EH (cell line): Measurements from ENCODE around the gene VAMP5.
"Not testable (repeated sequence)": the region's sequence is repeated elsewhere in the genome, so short reads cannot be mapped to it uniquely, and the experiment has no call there.

Experiments used
- DNase-seq: peaks from one replicate; pipeline ENCODE4 v3.0.0-alpha.2; 2015; ENCODE audit warnings: low read depth

The VAMP5 gene, protein sequence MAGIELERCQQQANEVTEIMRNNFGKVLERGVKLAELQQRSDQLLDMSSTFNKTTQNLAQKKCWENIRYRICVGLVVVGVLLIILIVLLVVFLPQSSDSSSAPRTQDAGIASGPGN

DNA sequence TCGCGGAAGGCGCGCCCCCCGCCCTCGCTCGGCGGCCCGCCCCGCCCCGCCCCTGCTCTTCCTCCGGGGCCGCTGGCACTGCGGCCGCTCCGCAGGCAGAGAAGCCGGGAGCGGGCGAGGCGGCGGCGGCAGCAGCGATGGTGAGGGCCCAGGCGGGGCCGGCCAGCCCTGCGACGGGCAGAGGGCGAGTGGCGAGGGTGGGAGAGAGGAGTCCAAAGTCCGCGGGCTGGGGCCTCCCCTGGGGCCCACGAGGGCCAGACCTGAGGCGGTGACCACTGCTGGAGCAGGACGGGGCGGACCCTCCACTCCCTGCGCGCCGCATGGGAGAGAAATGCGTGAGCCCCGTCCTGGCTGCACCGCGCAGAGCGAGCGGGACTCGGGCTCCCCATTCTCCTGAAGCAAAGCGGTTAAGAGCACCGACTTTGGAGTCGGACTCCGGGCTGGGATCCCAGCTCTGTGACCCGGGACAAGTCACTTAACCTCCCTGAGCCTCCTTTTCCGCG lies at the start of gene VAMP5:
TSS of gene VAMP5 (plus strand) at position 78 of the 503 bp plus-strand sequence. CDS start at position 138, 60 bp downstream.
- DNase-seq, result peak; percentile 57

DNA sequence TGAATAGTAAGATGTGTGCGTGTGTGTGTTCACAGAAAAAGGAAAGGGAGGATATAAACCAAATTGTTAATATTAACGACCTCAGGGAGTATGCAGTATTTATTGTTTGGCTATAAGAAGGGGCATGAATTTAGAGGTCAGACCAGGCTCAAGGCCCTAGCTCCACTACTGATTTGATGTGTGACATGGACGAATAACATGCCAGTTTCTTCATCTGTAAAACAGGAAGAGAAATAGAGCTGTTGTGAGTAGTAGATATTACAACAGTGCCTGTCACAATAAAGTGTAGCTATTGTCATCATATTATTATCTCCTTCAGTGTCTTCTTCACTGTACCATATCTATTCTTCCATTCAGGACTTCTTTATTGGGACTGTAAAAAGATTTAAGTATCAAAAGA lies 49.4 kb upstream of the VAMP5 start:
- DNase-seq, result no peak

DNA sequence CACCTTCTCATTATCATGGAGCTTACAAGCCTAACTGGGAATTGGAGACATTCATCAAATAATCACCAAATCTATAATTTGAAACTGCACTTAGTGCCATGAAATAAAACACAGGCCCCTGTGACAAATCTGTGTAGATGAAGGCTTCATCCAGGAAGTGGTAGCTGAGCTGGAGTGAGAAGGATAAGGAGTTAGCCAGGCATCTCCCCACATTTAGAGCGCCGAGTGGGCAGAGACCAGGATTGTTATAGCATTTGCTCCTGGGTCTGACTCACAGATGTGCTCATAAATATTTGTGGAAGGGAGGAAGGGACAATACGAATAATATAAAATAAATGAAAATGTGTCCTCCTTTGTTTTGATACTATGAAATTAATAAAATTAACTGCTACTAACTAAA lies 47.8 kb upstream of the VAMP5 start:
- peak; percentile 89 for DNase-seq

DNA sequence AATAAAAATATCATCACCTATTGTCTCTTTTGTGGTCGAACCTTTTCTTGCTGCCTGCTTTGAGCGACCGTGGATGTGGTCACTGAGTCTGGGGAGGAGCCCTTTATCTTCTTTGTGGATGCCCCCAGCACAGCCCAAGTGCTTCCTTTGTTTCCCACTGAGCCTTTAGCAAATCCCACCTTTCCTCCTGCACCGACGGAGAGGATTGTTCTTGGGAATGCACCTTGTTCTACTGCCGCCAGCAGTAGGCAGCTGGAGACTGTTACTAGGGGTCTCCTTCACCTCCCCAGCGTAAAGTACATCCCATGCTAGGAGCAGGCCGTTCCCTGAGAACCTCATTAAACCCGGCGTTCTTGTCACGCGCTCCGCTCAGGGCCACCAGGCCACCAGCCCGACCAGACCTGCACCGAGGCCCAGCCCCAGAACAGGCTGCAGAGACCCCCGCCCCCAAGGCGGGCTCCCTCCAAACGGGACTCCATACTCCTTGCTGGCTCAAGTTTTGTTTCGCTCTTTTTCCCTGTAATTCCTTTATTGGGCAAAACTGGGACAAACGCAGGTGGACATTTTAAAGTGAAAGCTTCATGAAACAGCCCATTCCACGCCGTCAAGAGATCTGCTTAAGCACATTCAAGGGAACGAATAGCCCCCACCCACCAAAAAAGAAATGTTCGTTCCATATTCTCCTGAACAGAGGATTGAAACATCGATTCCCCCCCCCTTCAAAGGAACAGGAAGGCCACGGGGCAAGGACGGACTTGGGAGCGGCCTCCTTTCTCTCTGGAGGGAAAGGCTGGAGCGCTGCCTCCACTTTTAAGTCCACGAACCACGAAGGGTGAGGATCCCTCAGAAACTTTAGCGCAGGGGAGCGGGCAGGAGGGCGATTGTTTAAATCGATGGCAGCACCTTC lies 46.4 kb upstream of the VAMP5 start:
- DNase-seq, result peak; percentile 55

DNA sequence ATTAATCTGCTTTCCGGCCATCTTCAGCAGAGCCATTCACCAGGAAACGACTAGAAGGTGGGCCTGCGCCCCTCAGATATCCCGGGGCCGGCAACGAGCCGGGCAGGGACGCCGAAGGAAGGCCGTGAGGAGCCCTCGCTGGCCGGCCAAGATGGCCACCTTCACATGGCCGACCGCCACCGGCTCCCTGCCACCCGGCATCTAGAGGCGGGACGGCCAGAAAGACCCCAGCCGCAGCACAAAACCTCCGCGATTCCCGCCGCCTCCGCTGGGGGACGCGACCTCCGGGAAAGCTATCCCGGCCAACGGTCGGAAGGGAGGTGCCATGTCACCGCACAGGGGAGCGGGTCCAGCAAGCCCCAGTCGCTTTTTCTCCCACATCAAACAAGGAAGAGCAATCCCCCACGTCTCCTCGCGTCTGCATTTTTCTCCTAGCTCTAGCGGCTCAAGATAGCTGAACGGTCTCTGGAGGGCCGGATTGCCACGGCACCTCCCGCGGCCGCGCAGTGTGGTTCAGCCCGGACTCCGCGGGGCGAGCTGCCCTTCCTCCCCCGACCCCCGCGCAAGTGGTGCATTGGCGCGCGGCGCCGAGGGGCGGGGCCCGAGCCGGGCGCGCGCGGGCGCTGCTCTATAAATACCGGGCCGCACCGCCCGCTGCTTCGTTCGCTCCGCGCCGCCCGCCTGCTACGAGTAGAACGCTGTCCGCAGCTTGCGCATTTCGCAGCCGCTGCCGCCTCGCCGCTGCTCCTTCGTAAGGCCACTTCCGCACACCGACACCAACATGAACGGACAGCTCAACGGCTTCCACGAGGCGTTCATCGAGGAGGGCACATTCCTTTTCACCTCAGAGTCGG lies 45.5 kb upstream of the VAMP5 start, which contains the start of gene MAT2A:
TSS of gene MAT2A (plus strand) at position 662 of the 854 bp plus-strand sequence. CDS start at position 782, 120 bp downstream.
- peak; percentile 90 for DNase-seq

DNA sequence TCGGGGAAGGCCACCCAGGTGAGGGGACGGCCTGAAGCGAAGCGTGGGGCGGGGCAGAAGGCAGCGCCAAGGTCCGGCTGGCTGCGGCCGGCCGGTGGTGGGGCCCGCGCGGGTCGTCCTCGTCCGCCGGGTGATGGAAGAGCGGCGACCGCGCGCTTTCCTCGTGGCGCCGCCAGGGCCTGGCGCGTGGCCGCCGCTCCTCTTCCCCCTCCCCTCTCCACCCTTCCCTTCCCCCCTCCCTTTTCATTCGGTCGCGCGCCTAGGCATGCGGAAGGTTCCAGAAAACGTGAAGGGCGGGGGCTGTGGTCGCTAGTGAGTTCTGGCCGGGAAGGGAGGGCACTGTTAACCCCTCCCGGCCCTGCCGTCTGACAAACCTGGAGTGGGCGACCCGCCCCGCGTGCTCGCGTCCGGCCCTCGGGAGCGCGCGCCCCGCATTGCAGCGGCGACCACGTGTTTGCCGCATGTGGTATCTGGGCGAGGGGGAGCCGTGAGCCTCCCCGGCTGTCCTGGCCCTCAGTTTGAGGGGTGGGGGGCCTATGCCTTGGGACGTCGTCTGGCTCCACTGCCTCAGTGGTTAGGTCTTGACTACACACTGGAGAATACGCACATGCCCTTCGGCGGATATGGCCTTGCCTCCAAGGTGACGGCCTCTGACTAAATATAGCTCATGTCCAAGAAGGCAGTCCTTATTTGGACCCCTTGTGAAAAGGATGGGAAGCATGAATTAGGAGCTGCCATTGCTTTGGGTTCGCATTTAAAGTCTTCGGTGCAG lies 44.7 kb upstream of the VAMP5 start:
- peak; percentile 80 for DNase-seq

DNA sequence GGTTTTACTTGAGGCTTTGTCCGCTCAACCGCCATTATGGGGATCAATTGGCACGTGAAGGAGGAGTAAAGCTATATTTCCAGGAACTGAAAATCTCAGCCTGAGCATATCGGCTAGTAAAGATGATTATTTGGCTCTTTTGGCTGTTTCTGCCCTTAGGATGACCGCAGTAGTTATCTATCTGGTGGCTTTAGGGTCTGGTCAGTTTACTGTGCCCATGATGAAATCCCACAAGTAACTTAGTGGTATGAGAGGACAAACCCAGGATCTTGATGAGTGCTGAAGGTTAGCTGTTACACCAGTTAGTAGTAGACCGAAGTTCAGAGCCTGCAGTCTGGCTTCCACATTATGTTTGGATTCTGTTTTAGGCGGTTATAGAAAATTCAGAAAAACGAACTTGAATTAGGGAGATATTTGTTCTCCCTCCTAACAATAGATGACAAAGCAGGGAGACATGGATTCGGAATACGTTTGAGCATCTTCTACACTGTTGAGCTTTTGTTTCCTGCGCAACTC lies 44.0 kb upstream of the VAMP5 start:
- DNase-seq, result peak; percentile 39

DNA sequence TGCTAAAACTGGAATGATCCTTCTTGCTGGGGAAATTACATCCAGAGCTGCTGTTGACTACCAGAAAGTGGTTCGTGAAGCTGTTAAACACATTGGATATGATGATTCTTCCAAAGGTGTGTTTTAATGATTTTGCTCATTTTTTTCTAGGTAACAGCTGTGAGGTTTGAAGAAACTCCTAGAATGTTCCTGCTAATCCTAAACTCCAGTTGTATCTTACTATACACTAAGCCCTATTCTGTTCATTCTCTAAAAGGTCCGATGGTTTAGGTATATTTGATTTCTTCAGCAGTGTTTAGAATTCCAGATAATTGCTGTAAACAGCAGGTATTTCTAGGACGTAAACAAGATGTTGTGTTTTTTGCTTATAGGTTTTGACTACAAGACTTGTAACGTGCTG lies 43.0 kb upstream of the VAMP5 start:
- DNase-seq, result no peak

DNA sequence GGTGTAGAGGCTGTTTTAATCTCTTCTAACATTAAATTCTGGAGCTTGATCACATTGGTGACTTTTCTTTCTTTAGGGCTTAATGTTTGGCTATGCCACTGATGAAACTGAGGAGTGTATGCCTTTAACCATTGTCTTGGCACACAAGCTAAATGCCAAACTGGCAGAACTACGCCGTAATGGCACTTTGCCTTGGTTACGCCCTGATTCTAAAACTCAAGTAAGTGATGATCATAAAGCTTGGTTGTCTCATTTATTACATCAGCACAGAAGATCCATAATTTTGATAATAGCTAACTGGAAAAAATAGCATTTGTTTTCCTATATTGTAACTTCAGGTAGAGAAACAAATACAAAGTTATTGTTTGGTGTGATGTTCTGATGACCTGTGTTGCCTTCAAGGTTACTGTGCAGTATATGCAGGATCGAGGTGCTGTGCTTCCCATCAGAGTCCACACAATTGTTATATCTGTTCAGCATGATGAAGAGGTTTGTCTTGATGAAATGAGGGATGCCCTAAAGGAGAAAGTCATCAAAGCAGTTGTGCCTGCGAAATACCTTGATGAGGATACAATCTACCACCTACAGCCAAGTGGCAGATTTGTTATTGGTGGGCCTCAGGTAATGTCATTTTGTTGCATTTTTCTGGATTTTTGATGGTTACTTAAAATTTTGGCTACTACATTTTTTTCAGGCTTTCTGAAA lies 42.3 kb upstream of the VAMP5 start:
- no peak for DNase-seq

DNA sequence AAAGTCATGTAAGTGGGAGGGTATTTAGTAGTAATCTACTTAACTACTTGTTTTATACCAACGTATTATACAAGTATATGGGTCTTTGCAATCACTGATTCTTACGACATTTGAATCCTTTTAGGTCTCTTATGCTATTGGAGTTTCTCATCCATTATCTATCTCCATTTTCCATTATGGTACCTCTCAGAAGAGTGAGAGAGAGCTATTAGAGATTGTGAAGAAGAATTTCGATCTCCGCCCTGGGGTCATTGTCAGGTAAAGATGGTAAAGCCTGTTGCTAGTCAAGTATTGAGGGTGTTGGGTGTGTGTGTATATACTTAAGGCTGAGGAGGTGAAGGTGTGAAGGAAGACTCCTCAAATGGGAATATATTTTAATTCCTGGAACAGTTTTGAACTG lies 41.5 kb upstream of the VAMP5 start:
- no peak for DNase-seq

DNA sequence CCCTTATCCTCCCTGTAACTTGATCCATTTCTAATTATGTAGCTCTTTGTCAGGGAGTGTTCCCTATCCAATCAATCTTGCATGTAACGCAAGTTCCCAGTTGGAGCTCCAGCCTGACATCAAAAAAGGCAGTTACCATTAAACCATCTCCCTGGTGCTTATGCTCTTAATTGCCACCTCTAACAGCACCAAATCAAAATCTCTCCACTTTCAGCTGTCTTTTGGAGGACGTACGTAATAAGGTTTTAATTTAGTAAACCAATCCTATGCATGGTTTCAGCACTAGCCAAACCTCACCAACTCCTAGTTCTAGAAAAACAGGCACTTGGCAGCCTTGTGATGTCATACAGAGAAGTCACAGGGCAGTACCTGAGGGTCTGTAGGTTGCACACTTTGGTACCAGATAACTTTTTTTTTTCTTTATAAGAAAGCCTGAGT lies 40.0 kb upstream of the VAMP5 start:
- not testable (repeated sequence) for DNase-seq

DNA sequence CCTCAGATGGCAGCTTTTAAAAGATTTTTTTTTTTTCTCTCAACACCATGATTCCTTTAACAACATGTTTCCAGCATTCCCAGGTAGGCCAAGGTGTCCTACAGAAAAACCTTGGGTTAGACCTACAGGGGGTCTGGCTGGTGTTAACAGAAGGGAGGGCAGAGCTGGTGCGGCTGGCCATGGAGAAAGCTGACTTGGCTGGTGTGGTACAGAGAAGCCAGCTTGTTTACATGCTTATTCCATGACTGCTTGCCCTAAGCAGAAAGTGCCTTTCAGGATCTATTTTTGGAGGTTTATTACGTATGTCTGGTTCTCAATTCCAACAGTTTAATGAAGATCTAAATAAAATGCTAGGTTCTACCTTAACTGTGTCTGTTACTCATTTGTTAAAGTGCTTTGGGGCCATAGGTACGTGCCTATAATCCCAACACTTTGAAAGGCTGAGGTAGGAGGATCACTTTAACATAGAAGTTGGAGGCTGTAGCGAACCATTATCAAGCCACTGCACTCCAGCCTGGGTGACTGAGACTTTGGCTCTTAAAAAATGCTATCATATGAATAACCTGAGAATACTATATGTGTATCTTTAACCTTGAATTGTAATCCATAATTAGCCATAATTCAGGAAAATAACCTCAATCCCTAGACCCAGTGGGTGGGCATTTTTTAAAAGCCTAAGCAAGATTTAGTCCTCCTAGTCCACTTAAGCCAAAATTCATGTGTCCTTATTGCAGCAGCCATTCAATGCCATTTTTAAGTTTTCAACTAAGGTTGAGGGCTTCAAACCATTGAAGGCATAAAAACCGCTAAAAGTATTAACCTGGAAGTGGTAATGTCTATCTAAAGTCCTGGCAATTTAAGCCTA lies 39.1 kb upstream of the VAMP5 start:
- DNase-seq, result not testable (repeated sequence)

DNA sequence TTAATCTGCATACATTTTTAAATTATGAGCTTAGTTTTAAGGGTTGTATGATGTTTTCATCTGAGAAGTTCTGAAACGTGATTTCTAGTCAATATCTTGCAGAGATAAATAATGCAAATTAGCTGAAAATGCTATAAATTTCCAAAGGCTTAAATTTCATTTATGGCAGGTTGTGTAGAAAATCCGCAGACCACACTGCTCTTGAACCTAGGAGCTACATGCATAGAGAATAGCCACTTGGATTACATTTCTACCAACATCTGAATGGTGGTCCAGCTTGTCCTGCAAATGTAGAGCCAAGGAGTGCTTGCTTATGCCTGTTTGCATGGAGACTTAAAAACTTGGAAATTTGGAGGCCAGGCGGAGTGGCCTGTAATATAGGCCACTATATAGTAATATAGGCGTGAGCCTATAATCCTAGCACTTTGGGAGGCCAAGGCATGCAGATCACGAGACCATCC lies 38.4 kb upstream of the VAMP5 start:
- no peak for DNase-seq

DNA sequence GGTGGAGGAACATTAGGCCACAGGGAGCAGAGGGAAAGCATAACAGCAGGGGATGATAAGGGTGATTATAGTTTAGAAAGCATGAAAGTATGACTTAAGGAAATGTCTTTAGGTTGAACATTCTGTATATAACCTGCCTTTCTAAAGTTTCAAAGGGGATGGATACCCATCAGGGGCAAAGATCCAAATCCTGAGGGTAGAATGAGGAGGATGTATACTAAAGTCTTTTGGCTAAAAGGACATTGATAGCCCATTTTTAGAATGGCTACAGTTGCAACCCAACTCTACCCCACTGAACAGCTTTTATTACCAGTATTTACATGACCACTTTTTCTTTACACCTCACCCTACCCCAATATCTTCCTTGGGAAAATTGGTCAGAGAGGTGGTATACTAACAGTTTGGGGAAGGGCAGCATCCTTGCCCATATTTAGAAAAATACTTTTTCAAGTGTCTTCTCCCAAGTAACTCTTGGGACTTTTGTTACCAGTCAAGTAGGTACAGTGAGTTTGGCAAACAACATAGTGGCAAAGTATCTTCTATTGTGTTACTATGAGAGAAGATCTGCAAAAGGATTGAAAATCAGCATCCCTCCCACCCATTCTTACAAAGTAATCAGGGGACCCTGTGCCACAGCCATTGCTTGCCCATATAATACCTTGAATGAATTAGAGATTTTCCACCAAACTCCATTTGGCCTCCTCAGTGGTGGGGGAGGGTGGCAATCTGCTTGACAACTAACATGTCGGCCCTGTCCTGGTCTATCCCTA lies 37.0 kb upstream of the VAMP5 start:
- peak; percentile 19 for DNase-seq

DNA sequence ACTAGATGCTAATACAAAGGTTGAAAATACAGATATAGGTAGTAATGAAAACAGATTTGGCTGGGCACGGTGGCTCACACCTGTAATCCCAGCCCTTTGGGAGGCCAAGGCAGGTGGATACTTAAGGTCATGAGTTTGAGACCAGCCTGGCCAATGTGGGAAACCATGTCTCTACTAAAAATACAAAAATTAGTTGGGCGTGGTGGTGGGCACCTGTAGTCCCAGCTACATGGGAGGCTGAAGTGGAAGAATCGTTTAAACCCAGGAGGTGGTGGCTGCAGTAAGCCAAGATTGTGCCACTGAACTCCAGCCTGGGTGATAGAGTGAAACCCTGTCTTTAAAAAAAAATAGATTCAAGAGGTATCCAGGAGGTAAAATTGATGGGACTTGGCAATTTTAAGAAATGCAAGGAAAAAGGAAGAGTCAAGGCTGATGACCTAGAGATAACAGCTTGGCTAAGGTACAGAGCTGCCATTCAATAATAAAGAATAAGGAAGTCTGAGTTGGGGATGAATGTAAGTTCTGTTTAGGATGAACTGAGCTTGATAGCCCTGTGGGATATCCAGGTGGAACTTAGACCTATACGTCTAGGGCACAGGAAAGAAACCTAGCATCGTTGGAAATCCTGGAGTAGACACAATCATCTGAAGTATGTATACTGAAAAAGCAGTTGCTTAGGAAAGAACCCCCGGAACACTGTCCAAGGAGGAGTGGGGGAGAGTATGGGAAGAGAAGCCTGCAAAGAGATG lies 36.2 kb upstream of the VAMP5 start:
- DNase-seq, result peak; percentile 19

DNA sequence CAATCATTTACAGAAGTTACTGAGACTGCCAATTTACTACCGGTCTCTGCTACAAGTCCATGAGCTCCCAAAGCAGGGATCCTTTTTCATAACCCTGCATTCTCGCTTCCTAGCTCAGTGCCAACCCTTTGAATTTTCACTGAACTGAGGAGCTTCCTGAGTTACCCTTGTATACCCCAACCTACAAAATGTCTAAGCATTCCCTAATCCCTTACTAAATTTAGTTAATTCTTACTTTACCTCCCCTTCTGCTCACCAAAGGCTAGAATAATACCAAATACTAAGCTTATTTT lies 35.7 kb upstream of the VAMP5 start:
- DNase-seq, result no peak

DNA sequence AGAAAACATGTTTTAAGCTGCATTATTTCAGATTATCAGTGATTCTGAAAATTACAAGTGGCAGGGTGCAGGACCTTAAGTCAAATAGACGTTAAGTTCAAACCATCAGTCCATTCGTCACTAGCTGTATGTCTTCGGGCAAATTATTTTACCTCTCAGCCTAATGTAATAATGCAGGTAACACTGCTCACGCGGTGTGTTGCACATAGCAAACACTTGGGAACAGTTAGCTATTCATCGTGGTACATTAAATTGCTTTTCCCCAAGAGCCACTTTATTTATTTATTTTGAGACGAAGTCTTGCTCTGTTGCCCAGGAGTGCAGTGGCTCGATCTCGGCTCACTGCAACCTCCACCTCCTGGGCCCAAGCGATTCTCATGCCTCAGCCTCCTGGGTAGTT lies 35.1 kb upstream of the VAMP5 start:
- DNase-seq, result no peak

DNA sequence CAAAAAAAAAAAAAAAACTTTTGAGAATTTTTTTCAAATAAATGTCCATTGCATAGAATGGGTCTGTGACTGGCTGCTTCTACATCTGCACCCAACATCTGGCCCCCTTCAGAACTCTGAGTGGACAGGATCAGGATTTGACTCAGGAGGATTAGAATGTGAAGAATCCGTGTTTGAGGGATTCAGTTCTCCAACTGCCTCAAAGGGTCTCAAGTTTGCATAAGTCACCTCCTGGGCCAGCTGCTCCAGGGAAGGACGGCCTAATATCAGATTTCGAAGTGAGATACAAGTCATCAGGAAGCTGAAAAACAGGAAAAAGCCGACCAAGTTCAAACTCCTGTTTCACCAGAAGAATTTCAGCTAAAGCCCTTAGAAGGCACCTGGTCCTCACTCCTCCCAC lies 34.4 kb upstream of the VAMP5 start:
- peak; percentile 94 for DNase-seq
